ENCODE results near the gene ZNF543.
"Not testable (repeated sequence)": the region's sequence is repeated elsewhere in the genome, so short reads cannot be mapped to it uniquely, and the experiment has no call there.

The ZNF543 gene

GRCh38 chr19:57374179-57374578 is 53.9 kb downstream of the ZNF543 start:
- Histone ChIP-seq H3K4me3 (ENCODE audit: low read depth in 1 of 2, low read length in 2 of 2) (no peak overlapping the region), H3K36me3 (ENCODE audit: control insufficient read depth in 1 of 2, insufficient read depth in 2 of 2, low read length in 2 of 2) (peaks cover 24 to 56% of the 10 kb centered on the region in 2 donors), H3K4me1 (ENCODE audit: control insufficient read depth in 1 of 2, insufficient read depth in 2 of 2, low read length in 2 of 2) (no peaks in the 10 kb centered on the region), H3K9ac (ENCODE audit: low read depth in 1 of 2, low read length in 2 of 2) (no peak overlapping the region), H3K27me3 (ENCODE audit: control insufficient read depth in 1 of 2, insufficient read depth in 2 of 2, low read length in 2 of 2) (no peaks in the 10 kb centered on the region), H3K9me3 (ENCODE audit: control insufficient read depth in 1 of 2, low read length in 2 of 2) (peaks cover 36 to 37% of the 10 kb centered on the region in 2 donors), H3K27ac (ENCODE audit: low read depth, low read length) (no peak overlapping the region)

DNA sequence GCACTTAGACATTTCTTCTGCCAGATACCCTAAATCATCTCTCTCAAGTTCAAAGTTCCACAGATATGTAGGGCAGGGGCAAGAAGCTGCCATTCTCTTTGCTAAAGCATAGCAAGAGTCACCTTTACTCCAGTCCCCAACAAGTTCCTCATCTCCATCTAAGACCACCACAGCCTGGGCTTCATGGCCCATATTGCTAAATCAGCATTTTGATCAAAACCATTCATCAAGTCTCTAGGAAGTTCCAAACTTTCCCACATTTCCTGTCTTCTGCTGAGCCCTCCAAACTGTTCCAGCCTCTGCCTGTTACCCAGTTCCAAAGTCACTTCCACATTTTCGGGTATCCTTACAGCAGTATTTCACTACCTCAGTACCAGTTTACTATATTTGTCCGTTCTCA is 54.4 kb downstream of the ZNF543 start:
- H3K9me3 ChIP-seq (ENCODE audit: control insufficient read depth in 1 of 2, low read length in 2 of 2), result peaks cover 40 to 42% of the 10 kb centered on the region in 2 donors
- not testable (repeated sequence) for H3K27me3 ChIP-seq (ENCODE audit: control insufficient read depth in 1 of 2, insufficient read depth in 2 of 2, low read length in 2 of 2); H3K27ac ChIP-seq (ENCODE audit: low read depth, low read length); H3K4me1 ChIP-seq (ENCODE audit: control insufficient read depth in 1 of 2, insufficient read depth in 2 of 2, low read length in 2 of 2); H3K4me3 ChIP-seq (ENCODE audit: low read depth in 1 of 2, low read length in 2 of 2); H3K9ac ChIP-seq (ENCODE audit: low read depth in 1 of 2, low read length in 2 of 2)
- peaks cover 24 to 56% of the 10 kb centered on the region in 2 donors for H3K36me3 ChIP-seq (ENCODE audit: control insufficient read depth in 1 of 2, insufficient read depth in 2 of 2, low read length in 2 of 2)

DNA sequence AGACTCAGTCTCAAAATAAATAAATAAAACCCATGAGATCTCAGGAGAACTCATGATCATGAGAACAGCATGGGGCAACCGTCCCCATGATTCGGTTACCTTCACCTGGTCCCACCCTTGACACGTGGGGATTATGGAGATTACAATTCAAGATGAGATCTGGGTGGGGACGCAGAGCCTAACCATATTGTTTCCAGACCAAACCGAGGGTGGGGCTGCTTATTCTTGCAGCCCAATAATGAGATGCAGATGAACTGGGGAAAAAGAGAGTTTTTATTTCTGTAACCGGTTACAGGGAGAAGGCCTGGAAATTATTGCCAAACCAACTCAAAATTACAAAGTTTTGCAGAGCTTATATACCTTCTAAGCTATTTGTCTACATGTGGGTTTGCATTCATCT is 55.9 kb downstream of the ZNF543 start:
- Histone ChIP-seq H3K4me1 (ENCODE audit: control insufficient read depth in 1 of 2, insufficient read depth in 2 of 2, low read length in 2 of 2) (no peaks in the 10 kb centered on the region), H3K9ac (ENCODE audit: low read depth in 1 of 2, low read length in 2 of 2) (no peak overlapping the region), H3K27ac (ENCODE audit: low read depth, low read length) (no peak overlapping the region), H3K4me3 (ENCODE audit: low read depth in 1 of 2, low read length in 2 of 2) (no peak overlapping the region), H3K36me3 (ENCODE audit: control insufficient read depth in 1 of 2, insufficient read depth in 2 of 2, low read length in 2 of 2) (peaks cover 24 to 56% of the 10 kb centered on the region in 2 donors), H3K9me3 (ENCODE audit: control insufficient read depth in 1 of 2, low read length in 2 of 2) (peaks cover 46 to 48% of the 10 kb centered on the region in 2 donors), H3K27me3 (ENCODE audit: control insufficient read depth in 1 of 2, insufficient read depth in 2 of 2, low read length in 2 of 2) (no peaks in the 10 kb centered on the region)

- no peak overlapping the region for H3K9ac ChIP-seq (ENCODE audit: low read depth in 1 of 2, low read length in 2 of 2)
Measured at GRCh38 chr19:57377498-57378146, 57.4 kb downstream of the ZNF543 start.

More at GRCh38 chr19:57377498-57378146, 57.4 kb downstream of the ZNF543 start:
- Histone ChIP-seq H3K9me3 (ENCODE audit: control insufficient read depth in 1 of 2, low read length in 2 of 2) (peaks cover 45 to 48% of the 10 kb centered on the region in 2 donors), H3K4me3 (ENCODE audit: low read depth in 1 of 2, low read length in 2 of 2) (no peak overlapping the region), H3K27me3 (ENCODE audit: control insufficient read depth in 1 of 2, insufficient read depth in 2 of 2, low read length in 2 of 2) (no peaks in the 10 kb centered on the region), H3K4me1 (ENCODE audit: control insufficient read depth in 1 of 2, insufficient read depth in 2 of 2, low read length in 2 of 2) (no peaks in the 10 kb centered on the region), H3K27ac (ENCODE audit: low read depth, low read length) (no peak overlapping the region), H3K36me3 (ENCODE audit: control insufficient read depth in 1 of 2, insufficient read depth in 2 of 2, low read length in 2 of 2) (peaks cover 20 to 41% of the 10 kb centered on the region in 2 donors)

Measured in duodenal mucosa (tissue), 2 donors.